ENCODE measurements around the gene CHRNA3.

DNA sequence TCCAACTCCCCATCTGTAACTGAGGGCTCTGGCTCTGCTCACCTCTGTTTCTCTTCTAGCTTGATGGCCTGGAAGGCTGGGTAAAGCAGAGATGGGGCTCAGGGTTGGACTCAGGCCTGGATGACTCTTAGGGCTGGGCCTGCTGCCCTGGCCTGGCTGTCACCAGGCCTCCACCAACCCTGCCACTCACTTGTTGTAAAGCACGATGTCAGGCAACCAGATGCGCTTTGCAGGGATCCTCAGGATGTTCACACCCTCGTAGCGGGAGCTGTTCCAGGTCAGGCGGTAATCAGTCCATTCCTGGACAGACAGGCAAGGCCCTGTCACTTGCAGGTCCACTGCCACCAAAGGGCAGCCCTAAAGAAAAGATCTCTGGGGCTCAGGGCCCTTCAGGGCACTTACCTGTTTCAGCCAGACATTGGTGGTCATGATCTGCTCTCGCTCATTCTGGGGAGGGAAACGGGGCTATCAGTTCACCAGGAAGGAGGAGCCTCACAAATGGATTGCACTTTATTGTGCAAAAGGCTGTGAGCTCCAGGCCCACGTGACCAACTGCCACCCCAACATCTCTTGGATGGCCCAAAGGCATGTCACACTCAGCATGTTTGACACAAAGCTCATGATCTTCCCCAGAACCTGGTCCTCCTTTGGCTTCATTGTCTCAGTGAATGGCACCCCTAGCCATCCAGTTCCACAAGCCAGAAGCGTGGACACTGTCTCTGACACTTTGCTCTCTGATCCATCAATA lies 10.3 kb upstream of the CHRNA3 start:
- no peak for TF ChIP-seq POLR2A (IDR thresholded peaks at IDR 0.05; ENCODE audit: low read depth, low read length)
- no peak for TF ChIP-seq POLR2AphosphoS5 (IDR thresholded peaks at IDR 0.05; ENCODE audit: low read depth, low read length)

Data from GM12892 (cell line).